Fibroblast of skin of scalp (primary cell): ENCODE data around the gene B4GALNT3.
"Not testable (repeated sequence)": the region's sequence is repeated elsewhere in the genome, so short reads cannot be mapped to it uniquely, and the experiment has no call there.

ENCODE experiments used
- DNase-seq: peaks from one replicate; pipeline ENCODE4 v3.0.0-alpha.2; 2013

The B4GALNT3 gene

DNA sequence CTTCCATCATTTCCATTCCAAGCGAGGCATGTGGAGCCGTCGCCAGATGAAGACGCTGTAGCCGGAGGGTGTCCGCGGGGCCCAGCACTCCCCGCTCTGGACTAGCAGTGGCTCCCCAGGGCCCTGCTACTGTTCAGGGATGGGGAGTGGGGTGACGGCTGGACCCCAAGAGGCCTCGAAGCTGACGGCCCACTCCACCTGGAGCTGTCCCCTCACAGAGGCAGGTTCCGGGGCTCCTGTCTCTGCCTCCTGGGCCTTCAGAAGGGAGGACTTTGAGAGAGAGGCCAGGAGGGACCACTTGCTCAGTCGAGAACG lies 101.6 kb downstream of the B4GALNT3 start:
- DNase-seq: no peak

DNA sequence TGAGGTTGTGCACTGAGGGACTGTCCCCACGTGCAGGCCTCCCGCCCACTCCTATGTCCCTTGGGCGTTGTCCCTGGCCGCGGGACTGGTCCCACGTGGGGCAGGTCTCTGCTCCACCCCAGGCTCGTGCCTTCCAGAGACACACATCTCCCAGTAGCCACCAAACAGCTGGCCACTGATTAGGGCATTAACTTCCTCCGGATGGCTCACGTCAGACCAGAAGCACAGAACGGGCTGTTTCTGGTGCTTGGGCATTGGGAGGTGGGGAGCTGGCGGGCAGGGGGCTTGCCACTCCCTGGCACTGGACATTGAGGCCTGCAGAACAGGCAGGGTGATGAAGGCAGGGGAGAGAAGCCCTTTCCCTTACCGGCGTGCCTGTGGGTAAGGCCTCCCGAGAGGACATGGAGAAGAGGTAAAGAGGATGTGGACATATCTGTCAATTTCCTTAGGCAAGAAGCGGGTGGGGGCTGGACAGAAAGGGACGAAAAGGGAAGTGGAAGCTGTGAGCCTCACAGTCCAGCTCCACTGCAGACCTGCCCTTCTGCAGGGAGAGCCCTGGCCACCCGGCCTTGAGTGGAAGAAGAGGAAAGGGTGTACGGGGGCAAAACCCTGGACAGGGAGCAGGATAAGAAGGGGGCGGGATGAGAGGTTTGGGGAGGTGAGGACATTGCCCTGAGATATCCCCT lies 102.3 kb downstream of the B4GALNT3 start:
- DNase-seq: no peak

DNA sequence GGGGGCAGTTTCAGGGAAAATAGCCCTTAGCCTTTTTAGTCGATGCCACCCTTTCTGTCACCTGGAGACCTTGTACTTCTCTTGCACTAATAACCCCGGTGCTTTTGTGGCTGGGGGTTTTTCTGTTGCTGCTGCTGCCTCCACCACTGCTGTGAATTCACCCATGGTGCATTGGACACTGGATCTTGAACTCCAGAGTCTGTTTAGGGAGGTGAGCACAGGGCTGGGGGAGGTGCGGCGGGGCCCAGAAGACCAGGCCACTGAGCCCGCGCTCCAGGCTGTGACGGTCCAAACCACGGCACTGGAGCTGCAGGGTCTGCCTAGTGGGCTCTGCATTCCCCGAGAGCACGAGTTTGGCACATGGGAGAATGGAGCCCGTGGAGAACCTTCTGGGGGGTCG lies 102.9 kb downstream of the B4GALNT3 start:
- no peak for DNase-seq

- peak; percentile 48 for DNase-seq
Observed at GRCh38 chr12:563250-563781, 103.6 kb downstream of the B4GALNT3 start.

GRCh38 chr12:563787-564298 lies 104.1 kb downstream of the B4GALNT3 start:
- no peak for DNase-seq

- no peak for DNase-seq
Observed at GRCh38 chr12:565161-565560, 105.4 kb downstream of the B4GALNT3 start.

DNA sequence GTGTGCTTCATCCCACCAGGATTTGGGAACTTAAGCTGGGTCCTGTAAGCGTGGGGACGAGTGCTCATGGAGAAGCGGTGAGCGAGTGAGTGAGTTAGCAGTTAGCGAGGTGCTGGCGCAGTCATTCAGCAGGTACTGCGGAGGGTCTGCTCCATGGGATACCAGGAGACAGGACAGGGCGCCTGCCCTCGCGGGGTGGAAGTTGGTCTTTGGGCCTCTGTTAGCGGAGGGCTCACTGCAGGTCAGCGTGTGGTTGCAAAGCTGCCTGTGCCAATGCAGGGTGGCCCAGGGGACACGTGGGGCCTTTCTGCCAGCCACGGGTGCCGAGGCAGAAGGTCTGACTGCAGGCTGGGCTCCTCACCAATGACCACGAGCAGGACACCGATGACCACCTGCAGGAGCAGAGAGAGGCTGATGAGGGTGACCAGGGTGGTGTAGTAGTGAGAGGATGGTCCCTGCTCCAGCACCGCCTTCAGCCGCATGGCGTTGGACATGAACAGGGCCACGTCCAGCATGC lies 105.9 kb downstream of the B4GALNT3 start:
- no peak for DNase-seq

GRCh38 chr12:568486-568885 lies 108.7 kb downstream of the B4GALNT3 start:
- DNase-seq: no peak

GRCh38 chr12:569091-569676 lies 109.4 kb downstream of the B4GALNT3 start:
- no peak for DNase-seq

DNA sequence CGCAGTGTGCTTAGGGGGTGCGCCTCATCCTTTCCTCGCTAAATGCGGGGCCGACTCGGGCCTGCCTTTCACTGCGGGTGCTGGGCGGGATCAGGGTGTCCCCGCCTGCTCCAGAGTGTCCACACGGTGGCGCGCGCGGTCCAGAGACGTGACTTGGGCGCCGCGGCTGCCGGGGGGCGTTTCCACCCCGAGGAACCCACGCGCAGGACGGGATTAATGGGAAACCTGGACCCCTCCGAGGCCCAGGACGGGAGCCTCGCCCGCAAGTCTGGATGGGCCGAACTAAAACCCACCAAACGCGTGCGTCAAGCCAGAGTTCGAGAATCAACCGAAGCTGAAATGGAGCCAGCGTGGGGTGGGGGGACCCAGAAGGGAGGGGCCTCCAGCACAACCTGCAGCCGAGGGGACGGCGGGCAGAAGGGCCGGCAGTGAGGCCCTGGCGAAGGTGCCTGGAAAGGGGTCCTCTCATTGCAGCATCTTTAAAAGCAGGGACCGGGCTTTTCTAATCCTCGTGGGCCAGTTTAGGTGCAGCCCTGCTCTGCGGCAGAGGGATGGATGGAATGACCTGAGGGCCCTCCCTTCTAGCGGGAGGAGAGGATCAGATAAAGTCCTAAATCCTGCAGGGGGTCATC lies 110.2 kb downstream of the B4GALNT3 start:
- peak; percentile 85 for DNase-seq

- peak; percentile 85 for DNase-seq
Observed at GRCh38 chr12:570435-570920, 110.7 kb downstream of the B4GALNT3 start.

GRCh38 chr12:570921-571794 lies 111.4 kb downstream of the B4GALNT3 start:
- DNase-seq: peak; percentile 66

GRCh38 chr12:571795-572531 lies 112.2 kb downstream of the B4GALNT3 start:
- DNase-seq: no peak

- DNase-seq: no peak
Observed at GRCh38 chr12:572532-572899, 112.8 kb downstream of the B4GALNT3 start.

- DNase-seq: no peak
Observed at GRCh38 chr12:573232-573631, 113.5 kb downstream of the B4GALNT3 start.

- DNase-seq: peak; percentile 36
Observed at GRCh38 chr12:574475-575128, 114.9 kb downstream of the B4GALNT3 start.

DNA sequence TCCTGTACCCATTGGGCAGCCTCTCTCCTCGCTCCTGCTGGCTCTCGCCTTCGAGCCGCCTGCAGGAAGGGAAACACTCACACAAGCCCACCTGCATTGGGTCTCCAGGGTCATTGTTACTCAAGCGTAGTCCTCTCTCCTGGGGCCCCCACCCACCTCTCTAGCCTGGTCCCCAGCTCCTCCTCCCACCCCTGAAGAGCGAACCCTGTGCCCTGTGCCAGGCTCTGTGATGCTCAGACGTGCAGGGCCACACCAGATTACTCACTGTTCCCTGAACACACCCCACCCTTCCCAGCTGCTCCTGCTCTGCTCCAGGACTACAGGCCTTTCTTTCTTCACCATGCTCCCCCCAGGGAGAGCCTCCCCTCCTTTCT lies 115.4 kb downstream of the B4GALNT3 start:
- DNase-seq: no peak

GRCh38 chr12:575948-576614 lies 116.3 kb downstream of the B4GALNT3 start:
- DNase-seq: peak; percentile 74

DNA sequence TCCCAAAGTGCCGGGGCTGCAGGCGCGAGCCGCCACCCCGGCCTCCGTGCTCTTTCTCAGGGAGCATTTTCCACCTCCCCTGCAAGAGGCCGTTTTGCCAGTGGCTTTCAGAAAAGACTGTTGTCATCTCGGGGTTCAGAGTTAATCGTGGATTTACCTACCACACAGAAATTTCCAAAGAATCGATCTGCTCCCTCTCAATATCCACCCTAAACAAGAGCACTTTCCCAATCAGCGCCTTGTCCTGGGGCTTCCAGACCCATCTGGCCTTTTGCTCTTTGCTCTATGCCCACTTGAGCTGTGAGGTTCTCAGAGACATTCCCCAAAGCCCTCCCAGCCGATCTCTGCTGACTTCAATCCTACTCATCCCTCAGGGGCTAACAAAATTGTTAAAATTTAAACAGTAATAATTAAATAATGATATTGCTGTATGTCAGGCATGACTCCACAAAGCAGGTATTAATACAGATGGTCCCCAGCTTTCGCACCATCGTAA lies 116.9 kb downstream of the B4GALNT3 start:
- no peak for DNase-seq

GRCh38 chr12:577994-578747 lies 118.4 kb downstream of the B4GALNT3 start:
- DNase-seq: not testable (repeated sequence)
